Activated CD8-positive, alpha-beta memory T cell treated with anti-CD3 and anti-CD28 coated beads, Interleukin-2, amount 50 U/mL, for 48 hours (primary cell): ENCODE results near the gene C1QTNF3.
"Not testable (repeated sequence)": the region's sequence is repeated elsewhere in the genome, so short reads cannot be mapped to it uniquely, and the experiment has no call there.

Source experiments
- DNase-seq: peaks from one replicate; pipeline ENCODE4 v3.0.0-alpha.2; 2020

Gene C1QTNF3

DNA sequence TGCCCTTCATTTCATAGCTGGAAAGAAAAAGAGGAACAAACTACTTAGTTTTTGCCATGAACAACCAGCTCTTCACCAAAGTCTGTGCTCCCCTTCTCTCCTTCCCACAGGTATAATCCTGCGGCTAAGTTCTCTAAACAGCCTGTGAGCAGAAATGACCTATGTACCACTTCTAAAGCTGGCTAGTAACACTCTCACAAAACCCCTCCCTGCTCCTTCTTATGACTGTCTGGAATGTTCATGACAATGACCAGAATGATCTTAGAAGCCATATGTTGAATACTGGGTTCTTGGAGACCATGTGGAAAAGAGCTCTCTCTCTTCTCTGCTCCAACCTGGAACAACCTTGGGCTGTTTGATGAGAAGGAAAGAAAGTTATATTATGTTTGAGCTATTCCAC, 22.3 kb downstream of the C1QTNF3 start:
- DNase-seq: no peak

DNA sequence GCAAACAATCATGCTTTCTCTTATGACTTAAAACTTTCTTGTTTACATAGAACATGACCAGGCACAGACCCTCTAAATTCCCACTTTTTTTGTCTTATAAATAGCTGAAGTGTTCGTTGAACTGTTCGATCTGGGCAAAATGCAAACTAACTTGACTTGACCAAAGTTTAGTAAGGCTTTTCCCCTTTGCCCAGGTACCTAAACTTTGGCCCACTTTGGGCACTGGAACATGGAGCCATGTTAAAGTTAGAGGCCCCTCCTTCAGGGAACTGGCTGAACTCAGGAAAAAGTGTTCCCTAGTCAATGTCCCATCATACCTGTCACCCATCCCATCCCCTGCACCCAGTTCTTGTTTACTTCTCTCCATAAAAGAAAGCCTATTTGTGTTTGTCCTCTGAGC, 25.8 kb downstream of the C1QTNF3 start:
- DNase-seq: no peak

DNA sequence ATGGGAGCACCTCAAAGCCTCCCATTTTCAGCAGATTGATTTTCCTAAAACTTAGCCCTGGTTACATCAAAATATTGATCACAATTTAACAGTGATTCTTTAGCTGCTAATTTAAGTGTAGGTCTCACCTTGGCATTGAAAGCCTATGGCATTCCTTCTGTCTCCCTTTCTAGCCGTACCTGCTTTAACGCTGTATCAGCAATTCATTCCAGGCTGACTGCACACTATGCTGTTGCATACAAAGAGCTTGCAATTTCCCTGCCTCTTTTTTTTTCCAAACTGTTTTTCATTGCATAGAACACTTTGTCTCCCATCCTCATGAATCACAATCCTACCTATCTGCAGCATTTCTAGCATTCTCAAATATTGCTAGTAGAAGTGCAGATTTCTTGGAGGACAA, 26.3 kb downstream of the C1QTNF3 start:
- DNase-seq: no peak

DNA sequence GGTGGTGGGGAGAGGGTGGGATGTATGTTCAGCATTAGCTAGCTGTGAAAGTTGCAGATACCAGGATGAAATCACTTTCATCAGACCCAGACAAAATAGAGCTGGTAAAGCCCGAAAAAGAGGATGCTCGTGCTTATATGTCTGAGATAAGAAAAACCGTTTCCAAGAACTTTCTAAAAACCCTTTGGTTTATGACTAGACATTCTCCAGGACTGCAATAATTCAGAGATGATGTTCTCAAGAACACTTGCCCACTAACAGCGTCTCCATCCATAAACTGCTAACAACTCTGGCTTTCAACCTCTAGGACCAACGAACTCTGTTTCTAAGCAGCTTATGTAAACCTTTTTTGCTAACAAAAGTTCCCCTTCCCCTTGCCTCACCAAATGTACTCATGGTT, 26.8 kb downstream of the C1QTNF3 start:
- no peak for DNase-seq

DNA sequence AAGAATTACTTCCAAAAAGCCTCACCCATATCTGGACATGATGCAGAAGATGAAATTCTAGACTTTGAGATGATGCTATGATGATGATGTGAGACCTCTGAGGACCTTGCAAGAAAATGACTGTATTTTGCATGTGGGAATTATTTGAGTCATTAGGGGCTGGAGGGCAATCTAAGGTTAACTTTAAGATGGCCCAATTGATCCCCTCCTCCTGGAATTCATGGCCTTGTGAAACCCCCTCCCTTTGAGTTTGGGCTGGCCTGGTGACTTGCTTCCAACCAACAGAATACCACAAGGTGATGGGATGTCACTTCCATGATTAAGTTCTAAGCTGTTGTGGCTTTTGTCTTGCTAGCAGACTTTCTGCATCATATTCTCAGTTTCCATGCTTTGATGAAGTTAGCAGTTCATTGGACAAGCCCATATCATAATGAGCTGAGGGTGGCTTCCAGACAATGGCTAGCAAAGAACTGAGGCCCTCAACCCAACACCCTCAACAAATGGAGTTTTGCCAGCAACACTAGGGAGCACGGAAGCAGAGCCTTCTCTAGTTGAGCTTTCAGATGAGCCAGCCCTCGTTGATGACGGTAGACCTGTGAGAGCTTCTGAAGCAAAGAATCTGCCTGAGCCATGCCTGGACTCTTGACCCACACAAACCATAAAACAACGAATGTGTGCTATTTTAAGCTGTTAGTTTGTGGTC, 27.7 kb downstream of the C1QTNF3 start:
- no peak for DNase-seq

DNA sequence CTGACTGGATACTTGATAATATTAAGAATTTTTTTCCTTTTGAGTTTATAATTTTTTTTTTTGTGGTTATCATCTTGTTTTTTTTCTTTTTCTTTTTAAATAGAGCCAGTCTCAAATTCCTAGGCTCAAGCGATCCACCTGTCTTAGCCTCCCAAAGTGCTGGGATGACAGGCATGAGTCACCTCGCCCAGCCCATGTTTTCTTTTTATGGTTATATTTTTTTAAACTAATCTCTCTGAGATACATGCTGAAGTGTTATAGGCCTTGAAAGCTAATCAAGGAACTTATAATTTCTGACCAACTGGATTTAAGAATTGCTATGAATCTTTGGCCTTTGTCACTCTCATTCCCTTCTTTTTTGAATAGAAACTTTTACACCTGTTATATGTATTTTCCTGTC, 28.4 kb downstream of the C1QTNF3 start:
- DNase-seq: no peak

DNA sequence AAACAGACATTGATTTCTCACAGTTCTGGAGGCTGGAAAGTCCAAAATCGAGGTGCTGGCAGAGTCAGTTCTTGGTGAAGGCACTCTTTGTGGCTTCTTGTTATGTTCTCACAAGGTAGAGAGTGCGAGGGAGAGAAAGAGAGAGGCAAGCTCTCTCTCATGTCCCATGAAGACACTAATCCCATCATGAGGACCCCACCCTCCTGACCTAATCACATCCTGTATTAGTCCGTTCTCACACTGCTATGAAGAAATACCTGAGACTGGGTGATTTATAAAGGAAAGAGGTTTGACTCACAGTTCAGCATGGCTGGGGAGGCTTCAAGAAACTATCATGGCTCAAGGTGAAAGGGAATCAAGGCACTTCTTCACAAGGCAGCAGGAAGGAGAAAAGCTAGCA, 29.5 kb downstream of the C1QTNF3 start:
- no peak for DNase-seq

DNA sequence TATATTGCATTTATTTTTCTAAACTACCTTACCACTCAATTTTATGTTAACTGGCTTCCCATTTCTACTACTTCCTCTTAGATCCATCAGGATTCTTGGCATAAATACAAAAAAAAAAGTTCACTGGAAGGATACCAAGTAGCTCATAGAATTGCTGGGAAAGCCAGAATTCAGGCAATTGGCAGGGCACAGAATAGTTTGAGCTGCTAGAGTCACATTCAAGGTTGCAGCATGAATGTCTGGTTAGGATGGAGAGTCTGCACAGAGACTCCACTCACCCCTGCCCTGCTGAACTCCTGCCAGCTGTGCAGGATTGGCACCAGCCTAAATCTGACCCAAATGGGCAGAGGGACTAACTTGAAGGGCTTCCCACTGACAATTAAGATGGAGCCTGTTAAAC, 30.2 kb downstream of the C1QTNF3 start:
- no peak for DNase-seq

DNA sequence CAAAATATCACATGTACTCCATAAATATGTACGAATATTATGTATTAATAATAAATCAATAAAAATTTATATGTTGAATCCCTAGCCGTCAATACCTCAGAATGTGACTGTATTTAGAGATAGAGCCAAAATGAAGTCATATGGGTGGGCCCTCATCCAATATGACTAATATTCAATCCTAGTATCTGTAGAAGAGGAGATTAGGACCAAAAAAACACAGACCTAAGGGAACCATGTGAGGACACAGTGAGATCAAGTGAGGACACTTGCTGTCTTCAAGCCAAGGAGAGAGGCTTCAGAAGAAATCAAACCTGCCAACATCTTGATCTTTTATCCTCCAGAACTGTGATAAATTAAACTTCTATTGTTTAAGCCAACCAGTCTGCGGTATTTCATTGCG, 31.5 kb downstream of the C1QTNF3 start:
- DNase-seq: no peak

DNA sequence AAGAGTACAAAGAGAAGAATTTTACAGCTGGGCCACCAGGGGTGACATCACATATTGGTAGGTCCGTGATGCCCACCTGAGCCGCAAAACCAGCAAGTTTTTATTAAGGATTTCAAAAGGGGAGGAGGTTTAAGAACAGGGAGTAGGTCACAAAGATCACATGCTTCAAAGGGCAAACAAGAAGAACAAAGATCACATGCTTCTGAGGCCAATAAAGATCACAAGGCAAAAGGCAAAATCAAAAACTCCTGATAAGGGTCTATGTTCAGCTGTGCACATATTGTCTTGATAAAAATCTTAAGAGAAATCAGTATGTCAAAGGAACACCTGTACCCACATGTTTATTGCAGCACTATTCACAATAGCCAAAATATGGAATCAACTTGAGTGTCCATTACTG, 32.9 kb downstream of the C1QTNF3 start:
- DNase-seq: not testable (repeated sequence)

DNA sequence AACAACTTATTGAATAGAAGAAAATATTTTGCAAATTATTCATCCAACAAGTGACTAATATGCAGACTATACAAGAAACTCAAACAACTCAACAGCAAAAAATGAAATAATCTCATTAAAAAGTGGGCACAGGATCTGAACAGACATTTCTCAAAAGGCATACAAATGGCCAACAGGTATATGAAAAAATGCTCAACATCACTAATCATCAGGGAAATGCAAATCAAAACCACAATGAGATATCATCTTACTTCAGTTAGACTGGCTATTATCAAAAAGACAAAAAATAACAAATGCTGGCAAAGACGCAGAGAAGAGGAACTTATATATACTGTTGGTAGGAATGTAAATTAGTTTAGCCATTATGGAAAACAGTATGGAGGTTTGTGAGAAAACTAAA, 33.4 kb downstream of the C1QTNF3 start:
- DNase-seq: no peak

DNA sequence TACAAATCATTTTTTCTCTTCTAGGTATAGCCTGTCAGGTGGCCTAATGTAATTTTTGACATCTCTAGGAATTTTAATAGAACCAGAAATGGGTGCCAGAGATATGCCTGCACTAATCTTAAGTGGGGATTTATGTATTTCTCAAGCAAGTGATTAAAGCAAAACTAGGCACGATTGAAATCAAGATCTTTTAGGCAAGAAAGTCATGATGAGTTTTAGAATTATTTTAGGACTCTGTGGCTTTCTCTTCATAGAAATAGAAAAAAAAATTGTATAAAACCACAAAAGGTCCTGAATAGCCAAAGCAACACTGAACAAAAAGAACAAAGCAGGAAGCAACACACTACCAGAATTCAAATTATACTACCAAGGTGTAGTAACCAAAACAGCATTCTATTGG, 34.2 kb downstream of the C1QTNF3 start:
- DNase-seq: no peak

DNA sequence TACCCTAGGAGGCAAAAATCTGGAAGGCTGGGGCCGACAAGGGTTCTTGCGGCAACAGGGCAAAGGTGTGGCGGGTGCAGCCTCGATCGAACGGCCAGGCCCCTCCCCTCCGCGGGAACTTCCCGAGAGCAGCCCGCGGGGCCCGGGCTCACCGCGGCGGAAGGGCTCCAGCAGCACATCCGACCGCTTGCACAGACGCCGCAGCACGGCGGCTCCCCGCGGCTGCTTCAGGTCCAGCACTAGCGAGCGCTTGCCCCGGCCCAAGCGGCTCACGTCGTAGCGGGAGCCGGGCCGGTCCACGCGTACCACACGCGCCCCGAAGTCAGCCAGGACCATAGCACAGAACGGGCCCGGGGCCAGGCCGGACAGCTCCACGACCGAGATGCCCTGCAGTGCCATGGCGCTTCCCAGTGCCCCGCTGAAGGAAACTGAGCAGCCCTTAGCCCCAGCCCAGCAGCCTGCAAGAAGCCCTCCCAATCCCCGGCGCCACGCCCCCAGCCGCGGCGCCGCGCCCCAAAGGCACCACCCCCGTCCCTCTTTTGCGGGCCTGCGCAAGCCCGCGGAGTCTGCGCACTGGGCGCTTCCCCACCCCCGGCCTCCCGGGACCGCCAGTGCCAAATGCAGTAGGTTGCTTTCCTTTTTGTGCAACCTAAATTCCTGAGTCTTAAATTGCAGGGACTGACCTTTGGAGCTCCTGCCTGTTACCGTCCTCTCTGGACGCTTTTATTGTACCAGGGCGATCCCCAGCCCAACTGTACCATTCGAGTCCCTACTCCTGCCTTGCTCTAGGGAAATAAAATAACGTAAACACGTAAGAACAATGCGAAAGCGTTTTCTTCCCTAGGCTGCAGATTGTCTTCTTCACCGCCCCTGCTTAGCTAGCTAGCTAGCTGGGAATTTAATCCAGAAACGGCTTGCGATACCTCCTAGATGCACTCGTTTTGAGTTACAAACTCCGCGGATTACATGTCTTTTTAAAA, 35.1 kb downstream of the C1QTNF3 start, which contains the start of gene AMACR:
Gene AMACR, minus strand, starts transcription at position 430 of the 980 bp plus-strand sequence. Its CDS starts 31 bp downstream, at position 399.
- DNase-seq: peak; percentile 94

DNA sequence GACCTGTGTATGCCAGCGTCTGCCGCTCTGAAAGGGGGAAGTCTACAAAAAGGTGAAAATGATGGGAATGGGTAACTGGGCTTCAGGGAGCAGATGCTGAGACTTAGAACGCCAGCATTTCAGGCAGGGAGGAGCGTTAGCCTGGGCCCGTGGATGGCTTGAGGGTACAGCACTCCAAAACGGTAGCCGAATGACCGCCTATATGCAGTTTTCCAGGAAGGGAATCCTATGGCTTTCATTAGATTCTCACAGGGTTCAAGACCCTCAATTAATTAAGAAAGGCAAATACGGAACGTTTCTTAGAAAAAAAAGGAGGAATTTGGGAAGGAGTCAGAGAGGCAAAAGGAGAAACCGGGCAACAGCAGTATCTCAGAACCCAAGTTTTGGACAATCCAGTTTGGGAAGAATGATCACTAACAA, 35.8 kb downstream of the C1QTNF3 start:
- no peak for DNase-seq

DNA sequence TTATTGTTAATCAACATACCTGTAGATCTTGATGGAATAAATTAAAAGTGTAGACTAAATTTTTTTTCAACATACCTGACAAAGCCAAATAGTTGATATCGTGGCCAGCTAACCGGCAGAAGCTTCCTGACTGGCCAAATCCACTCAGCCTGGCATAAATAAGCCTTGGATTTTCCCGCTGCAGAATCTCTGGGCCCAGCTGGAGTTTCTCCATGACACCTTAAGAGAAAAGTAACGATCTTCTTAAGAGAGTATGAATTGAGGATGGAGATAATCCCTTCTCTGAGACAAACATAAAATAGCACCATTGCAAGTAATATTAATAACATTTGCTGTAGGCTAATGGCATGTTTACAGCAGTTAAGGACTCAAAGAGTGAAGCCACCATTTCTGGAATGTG, 37.3 kb downstream of the C1QTNF3 start:
- no peak for DNase-seq

DNA sequence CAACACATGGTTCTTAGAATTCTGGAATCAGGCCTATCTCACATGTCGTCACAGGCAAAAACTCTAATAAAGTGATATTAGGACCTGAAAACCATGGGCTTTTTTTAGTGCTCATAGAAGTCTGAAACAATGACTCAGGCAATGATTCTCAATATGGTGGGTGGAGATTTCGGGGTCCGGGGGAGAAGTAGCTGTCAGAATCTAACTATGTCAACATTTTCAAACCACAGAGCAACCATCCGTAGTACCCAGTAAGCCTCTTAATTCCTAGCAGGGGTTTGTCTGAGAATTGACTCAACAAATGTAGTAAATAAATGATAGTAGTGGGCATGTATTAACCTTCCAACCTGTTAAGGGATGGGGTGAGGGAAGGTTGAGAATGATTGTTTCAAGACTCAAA, 37.8 kb downstream of the C1QTNF3 start:
- DNase-seq: no peak

DNA sequence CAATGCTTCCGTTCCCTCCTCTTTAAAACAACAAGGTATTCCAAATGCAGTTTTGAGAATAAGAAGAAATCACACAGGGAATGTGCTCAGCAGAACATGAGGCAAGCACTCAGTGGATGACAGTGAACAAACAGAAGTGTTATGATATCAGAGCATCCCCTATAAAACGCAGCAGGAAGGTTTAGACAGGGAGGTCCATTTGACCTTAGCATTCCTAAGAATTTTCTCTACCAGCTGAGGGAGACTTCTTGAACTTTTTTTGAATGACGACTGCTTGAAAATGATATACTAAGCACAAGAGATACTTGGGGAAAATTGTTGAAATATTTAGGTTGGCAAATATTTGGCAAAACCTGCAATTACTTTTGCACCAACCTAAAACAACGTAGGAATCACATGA, 39.1 kb downstream of the C1QTNF3 start:
- DNase-seq: no peak

DNA sequence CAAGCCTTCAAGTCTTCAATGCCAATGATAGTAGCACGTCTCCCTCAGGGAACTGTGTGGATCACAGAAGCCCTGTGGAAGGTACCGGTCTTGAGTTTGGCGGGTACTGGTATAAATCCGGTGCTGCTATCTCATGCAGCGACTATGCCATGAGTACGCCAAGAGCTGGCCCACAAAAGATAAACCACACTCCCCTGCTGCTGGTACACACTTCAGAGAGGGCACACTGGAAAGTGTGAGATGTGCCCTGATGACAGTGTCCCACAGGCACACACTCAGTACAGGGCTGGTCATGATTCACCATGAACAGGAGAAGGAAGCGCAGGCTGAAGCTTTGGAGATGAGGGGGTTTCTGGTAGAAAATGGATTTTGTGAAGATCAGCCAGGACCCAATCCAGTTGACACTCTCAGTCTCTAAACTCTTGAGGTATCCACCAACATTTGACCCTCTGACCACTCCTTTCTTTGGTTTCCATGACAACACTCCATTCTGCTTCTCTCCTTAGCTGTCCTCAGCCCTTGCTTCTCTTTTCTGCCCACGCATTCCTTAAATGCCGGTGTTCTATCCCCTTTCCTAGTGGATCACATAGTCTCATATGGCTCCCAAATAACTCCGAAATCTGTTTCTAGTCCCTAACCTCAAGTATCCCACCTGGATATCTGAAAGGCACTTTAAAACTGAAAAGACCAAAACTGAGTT, 40.2 kb downstream of the C1QTNF3 start:
- no peak for DNase-seq

DNA sequence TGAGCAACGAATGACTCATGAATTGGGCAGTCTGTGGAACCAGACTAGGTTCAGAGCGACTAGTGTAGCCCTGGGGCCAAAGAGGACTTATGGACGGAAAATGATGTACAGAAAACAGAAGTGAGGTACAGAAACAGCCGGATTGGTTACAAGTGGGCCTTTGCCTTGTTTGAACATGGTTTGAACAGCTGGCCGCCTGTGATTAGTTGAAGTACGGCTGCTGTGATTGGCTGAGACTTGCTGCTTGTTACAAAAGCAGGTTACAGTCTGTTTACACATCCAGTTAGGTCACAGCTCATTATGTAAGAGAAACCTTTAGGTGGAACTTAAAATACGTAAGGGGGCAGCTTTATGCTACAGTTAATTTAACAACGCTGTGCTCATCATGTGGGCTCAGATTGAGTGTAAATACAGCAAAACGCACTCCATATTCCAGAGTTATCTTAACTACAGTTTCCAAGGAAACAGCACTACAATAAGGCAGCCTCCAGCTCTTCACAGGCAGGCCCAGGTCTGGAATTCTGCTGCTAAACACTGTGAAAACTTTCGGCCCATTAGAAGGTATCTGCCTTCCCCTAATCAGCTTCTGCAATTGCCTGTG, 41.7 kb downstream of the C1QTNF3 start:
- DNase-seq: no peak

DNA sequence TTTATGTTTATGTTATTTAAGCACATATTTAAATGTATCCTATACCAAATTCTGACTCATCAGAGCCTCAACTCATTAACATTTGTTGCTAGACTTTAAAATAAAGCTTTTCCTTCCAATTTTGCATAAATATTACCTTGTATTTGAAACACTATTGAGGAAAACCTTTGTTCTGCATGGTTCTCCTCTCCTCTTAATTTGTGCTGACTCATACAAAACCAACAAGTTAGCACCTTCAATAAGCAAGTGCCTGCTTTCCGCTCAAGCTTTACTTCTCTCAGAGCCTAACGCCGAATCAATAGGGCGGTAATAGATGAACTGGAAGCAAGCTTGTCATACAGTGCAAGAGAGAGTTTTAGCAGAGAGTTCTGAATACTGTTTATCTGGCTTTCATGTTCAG, 43.0 kb downstream of the C1QTNF3 start:
- DNase-seq: no peak

DNA sequence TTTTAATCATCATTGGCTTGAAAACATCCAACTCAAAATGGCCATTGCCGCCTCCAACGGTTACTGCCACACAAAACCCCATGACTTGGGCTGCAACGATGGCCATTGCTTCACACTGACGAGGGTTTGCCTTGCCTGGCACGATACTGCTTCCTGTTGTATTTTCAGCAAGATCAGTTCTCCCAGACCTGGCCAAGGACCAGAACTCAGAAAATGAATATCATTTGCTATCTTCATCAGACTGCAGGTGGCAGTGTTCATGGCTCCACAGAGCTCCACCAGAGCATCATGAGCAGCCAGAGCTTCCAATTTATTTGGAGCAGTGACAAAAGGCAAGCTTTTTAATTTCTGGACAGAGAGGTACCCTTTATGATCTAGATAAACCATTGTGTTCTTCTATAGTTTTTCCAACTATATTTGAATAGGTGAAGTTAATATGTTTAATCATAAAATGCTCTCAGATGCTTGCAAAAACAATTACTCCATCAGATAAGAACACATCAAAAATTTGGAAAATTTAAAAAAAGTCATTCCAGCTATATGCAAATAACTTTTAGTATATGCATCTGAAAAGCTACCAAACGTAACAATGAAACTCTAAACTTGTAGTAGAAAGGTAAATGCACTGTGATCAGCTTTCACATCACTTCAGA, 45.6 kb downstream of the C1QTNF3 start:
- no peak for DNase-seq

DNA sequence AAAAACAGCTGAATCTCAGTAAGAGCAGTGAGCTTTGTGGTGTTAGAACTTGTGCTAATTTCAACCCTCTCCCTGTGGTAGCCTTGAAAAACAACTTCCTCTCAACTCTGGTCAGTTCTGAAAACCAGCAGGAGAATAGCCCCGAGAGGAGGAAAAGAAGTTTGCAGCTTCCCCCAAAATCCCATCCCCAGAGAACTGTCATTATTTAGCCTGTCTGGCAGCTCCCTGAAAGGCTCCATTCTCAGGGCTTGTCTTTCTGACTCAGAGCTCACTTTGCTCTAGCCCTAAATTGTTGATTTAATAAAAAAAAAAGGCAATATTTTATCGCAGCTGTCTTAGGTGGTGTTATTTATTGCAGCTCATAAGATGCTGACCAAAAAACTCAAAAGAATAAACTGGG, 47.1 kb downstream of the C1QTNF3 start:
- no peak for DNase-seq

DNA sequence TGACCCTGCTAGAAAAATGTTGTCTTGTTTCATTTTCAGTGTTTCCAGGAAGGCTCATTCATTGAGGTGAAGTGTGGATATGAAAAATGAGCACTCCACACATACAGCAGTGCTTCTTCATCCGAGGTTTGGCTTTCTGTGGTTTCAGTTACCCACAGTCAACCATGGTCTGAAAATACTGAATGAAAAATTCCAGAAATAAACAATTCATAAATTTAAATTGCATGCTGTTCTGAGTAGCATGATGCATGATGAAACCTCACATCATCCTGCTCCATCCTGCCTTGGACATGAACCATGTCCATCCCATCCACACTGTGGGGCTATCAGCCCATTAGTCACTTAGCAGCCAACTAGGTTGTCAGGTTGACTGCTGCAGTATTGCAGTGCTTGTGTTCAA, 48.2 kb downstream of the C1QTNF3 start:
- no peak for DNase-seq
